HL-60 (cell line): Measurements from ENCODE around the gene GANAB.

Experiments
- GABPA ChIP-seq: IDR thresholded peaks from 2 replicates; pipeline ENCODE4 v1.6.1; 2012; ENCODE audit warnings: low read depth
- POLR2AphosphoS5 ChIP-seq: IDR thresholded peaks from 2 replicates; pipeline ENCODE4 v1.6.1; 2012; ENCODE audit warnings: low read depth
- SPI1 ChIP-seq: IDR thresholded peaks from 2 replicates; pipeline ENCODE4 v1.6.1; 2012; ENCODE audit warnings: low read depth, mild to moderate bottlenecking, borderline replicate concordance
- TF ChIP-seq, protein P1 (sequence below): IDR thresholded peaks from one replicate; pipeline ENCODE4 v1.5.1; 2011; ENCODE audit warnings: low read length, control low read depth, inconsistent platforms; ENCODE audit not compliant: insufficient read depth
- TF ChIP-seq, protein P2 (sequence below): IDR thresholded peaks from 2 replicates; pipeline ENCODE4 v1.6.1; 2012; ENCODE audit warnings: low read depth; ENCODE audit not compliant: insufficient replicate concordance

DNA sequence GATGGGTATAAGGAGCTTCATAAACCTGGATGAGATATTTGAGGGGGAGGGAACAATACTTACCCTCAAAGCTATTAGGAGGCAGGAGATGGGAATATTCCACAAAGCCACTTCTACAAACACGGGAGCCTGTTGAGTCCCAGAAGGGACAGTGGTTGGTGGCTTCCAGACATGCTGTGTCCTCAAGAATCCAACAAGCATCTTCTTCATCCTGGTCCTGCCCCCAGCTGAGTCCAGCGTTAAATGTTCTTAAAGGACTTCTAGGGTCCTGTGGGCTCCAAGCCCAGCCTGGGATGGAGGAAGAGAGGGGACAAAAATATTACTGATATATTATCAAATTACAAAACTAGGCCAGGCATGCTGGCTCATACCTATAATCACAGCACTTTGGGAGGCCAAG, 21.0 kb upstream of the GANAB start:
- TF ChIP-seq, protein P1, sequence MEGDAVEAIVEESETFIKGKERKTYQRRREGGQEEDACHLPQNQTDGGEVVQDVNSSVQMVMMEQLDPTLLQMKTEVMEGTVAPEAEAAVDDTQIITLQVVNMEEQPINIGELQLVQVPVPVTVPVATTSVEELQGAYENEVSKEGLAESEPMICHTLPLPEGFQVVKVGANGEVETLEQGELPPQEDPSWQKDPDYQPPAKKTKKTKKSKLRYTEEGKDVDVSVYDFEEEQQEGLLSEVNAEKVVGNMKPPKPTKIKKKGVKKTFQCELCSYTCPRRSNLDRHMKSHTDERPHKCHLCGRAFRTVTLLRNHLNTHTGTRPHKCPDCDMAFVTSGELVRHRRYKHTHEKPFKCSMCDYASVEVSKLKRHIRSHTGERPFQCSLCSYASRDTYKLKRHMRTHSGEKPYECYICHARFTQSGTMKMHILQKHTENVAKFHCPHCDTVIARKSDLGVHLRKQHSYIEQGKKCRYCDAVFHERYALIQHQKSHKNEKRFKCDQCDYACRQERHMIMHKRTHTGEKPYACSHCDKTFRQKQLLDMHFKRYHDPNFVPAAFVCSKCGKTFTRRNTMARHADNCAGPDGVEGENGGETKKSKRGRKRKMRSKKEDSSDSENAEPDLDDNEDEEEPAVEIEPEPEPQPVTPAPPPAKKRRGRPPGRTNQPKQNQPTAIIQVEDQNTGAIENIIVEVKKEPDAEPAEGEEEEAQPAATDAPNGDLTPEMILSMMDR: no peak
- TF ChIP-seq POLR2AphosphoS5: no peak; the same call in 1 of the 2 replicates
- no peak for TF ChIP-seq GABPA
- TF ChIP-seq, protein P2, sequence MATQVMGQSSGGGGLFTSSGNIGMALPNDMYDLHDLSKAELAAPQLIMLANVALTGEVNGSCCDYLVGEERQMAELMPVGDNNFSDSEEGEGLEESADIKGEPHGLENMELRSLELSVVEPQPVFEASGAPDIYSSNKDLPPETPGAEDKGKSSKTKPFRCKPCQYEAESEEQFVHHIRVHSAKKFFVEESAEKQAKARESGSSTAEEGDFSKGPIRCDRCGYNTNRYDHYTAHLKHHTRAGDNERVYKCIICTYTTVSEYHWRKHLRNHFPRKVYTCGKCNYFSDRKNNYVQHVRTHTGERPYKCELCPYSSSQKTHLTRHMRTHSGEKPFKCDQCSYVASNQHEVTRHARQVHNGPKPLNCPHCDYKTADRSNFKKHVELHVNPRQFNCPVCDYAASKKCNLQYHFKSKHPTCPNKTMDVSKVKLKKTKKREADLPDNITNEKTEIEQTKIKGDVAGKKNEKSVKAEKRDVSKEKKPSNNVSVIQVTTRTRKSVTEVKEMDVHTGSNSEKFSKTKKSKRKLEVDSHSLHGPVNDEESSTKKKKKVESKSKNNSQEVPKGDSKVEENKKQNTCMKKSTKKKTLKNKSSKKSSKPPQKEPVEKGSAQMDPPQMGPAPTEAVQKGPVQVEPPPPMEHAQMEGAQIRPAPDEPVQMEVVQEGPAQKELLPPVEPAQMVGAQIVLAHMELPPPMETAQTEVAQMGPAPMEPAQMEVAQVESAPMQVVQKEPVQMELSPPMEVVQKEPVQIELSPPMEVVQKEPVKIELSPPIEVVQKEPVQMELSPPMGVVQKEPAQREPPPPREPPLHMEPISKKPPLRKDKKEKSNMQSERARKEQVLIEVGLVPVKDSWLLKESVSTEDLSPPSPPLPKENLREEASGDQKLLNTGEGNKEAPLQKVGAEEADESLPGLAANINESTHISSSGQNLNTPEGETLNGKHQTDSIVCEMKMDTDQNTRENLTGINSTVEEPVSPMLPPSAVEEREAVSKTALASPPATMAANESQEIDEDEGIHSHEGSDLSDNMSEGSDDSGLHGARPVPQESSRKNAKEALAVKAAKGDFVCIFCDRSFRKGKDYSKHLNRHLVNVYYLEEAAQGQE: no peak
- no peak for TF ChIP-seq SPI1
